Caki2 (cell line): ENCODE results near the gene CCR5AS.
"Not testable (repeated sequence)": the region's sequence is repeated elsewhere in the genome, so short reads cannot be mapped to it uniquely, and the experiment has no call there.

ENCODE experiments used
- DNase-seq: peaks from one replicate; pipeline ENCODE4 v3.0.0-alpha.2; 2015; ENCODE audit warnings: low read depth
- in situ Hi-C: cut with HindIII; loops from 2 replicates; pipeline ENCODE4 v1.10.0; 2016; ENCODE audit warnings: low sequenced_read_pairs, low pct_unique_long_range_greater_than_20kb, mixed read lengths

Gene CCR5AS

DNA sequence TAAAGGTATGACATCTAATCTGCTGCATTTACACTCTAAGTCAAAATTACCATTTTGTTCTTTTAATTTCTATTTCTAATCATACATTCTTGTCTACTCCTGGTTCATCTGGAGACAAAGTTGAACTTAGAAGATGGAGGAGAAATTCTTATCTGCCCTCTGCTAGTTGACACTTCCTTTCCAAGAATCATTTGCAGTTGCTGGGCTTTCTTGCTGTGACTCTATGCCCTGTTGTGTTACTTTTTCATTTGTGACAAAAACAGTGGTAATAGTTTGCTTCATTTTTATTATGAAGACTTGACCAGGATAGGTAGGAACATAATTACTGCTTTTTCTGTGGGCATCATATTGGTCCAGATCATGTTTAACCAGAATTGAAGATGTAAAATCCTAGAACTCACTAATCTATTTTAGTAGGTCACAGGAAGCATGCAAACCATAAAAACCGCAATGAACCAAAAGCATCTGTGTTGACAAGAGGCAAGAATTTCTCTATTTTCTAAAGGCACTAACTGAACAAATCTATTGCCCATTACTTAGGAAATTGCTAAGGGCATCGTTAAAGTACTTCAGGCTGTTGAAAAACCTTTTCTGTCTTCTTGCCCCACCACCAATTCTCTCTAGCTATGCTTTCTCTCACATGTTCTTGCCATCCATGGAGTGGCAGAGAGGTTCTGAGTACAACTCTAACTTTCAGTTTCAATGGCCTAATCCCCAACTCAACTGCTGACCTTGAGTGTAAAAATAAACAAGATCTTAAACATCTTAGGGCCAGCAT lies 57.2 kb downstream of the CCR5AS start:
- no peak for DNase-seq
- in situ Hi-C loops, result no loop called here

GRCh38 chr3:46348823-46349482 lies 57.9 kb downstream of the CCR5AS start:
- in situ Hi-C loops, result no loop called here
- DNase-seq, result no peak

- DNase-seq, result no peak
- in situ Hi-C loops, result no loop called here
Measured at GRCh38 chr3:46344476-46344875, 62.4 kb downstream of the CCR5AS start.

GRCh38 chr3:46338840-46339239 lies 68.0 kb downstream of the CCR5AS start:
- DNase-seq, result no peak
- in situ Hi-C loops, result no loop called here

DNA sequence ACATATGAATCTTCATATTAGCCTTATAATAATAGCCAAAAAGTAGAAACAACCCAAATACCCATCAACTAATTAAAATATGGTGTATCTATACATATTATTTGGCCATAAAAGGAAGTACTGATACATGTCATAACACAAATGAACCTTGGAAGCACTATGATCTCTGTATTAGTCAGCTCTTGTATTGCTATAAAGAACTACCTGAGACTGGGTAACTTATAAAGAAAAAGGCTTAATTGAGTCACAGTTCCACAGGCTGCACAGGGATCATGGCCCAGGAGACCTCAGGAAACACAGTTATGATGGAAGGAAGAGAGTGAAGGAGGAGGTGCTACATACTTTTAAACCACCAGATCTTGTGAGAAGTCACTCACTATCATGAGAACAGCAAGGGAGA lies 69.0 kb downstream of the CCR5AS start:
- in situ Hi-C loops, result no loop called here
- DNase-seq, result no peak

- no peak for DNase-seq
- in situ Hi-C loops, result no loop called here
Measured at GRCh38 chr3:46335541-46335940, 71.3 kb downstream of the CCR5AS start.

DNA sequence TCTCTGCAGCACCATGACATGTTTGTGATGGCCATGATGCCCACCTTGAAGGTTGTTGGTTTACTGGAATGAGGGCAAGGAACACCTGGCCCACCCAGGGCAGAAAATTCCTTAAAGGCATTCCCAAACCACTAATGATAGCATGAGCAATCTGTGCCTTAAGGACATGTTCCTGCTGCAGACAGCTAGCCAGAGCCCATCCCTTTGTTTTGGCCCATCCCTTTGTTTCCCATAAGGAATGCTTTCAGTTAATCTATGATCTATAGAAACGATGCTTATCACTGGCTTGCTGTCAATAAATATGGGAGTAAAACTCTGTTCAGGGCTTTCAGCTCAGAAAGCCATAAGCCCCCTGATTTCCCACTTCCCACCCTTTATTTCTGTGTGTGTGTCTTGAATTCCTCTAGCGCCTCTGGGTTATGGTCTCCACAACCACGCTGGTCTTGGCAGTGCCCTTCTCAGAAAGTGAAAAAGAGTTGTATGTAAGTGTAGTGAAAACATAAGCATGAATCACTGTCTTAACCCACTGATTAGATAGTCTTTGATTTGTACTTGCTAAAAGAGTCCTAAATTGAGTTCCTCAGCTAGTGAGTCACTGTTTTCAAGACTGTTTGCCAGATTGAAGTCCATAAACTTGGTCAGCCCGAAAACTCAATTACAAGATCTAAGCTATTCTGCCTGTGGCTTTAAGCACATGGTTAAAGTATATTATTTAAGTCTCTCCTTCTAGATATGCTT lies 72.0 kb downstream of the CCR5AS start:
- in situ Hi-C loops, result no loop called here
- no peak for DNase-seq

DNA sequence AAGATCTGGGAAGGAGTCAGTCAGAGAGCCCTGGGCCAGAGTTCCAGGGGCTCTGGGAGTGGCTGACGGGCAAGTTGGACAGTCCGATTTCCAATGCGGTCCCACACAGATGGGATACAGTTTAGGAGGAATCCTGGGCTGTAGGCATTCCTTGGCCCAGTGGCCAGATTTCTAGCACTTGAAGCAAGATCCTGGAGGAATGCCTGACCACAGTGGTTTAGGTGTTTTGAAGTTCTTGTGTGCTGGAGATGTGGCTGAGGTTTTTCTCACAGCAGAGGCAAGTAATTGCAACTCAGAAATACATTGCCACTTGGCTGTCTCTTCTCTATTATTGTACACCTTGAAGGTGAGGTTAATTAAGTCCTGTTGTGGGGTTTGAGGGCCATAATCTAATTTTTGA lies 76.2 kb downstream of the CCR5AS start:
- DNase-seq, result not testable (repeated sequence)

DNA sequence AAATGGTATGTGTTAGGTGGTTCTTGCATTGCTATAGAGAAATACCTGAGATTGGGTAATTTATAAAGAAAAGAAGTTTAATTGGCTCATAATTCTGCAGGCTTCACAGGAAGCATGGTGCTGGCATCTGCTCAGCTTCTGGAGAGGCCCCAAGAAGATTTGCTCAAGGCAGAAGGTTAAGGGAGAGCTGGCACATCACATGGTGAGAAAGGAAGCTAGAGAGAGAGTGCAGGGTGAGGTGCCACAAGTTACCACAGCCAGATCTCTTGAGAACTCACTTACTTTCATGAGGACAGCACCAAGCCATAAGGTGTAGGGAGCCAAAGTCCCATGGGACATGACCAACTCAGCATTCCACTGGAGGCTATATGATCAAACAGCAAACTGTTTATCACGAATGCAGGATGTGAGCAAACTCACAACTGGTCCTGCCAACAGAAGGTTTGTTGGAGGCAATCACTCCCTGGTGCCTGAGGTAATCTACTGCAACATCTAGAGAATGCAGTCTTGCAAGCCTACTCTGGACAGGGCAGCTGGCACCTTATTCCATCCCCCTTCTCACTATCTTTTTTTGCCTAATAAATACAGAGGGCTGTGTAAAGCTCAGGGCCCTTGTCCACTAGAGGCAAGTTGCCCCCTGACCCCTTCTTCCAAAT lies 81.1 kb downstream of the CCR5AS start:
- no peak for DNase-seq

More for the DNA sequence above, 76.2 kb downstream of the CCR5AS start:
- in situ Hi-C loops, result not testable (repeated sequence)

DNA sequence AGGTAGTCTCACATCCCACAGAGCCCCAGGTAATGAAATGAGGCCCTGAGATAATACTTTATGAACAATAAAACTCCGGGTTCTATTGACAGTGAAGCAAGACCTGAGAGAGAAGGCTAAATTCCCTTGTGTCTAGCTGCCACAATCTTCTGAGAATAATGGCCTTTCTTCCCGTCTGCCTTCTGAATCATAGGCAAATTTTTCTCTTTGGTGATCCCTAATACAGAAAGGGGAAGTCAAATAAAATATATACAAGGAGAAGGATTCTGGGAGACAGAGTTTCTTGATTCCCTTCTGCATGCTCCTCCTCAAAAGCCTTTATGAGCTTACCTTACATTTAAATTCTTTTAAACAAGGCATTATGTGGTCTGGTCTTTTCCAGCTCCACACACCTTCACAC lies 82.8 kb downstream of the CCR5AS start:
- no peak for DNase-seq
- in situ Hi-C loops, result no loop called here

More for the DNA sequence above, 81.1 kb downstream of the CCR5AS start:
- in situ Hi-C loops, result no loop called here

DNA sequence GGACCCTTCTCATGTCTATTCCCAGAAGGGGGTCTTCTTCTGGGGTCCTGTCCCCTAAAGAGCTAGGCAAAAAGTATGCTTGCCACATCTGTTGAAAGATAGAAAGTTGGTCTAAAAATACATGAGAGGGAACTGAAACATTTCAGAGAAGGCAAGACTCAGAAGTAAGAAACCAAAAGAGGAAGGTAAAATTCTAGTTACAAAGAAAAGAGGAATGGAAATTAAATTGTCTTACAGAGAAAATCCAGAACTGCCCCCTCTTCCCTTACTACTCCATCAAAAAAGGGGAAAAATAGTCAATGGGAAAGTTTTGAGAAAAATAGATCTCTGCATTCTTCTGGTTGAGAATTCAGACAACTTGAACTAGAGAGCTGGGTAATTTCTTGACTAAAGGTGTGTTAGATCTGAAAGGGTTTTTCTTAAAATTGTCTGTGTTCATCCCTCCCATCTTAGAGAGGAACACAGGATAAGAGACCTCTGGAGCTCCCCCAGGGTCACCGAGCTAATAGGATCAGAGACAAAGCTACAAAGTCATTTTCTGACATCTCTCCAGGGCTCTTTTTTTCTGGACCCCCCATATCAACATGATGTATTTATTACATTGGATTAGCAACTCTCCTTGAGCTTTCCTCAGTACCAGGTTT lies 85.3 kb downstream of the CCR5AS start:
- DNase-seq, result no peak
- in situ Hi-C loops, result no loop called here

GRCh38 chr3:46318207-46318927 lies 88.5 kb downstream of the CCR5AS start:
- DNase-seq, result no peak
- in situ Hi-C loops, result no loop called here

- no peak for DNase-seq
- in situ Hi-C loops, result no loop called here
Measured at GRCh38 chr3:46316206-46316605, 90.7 kb downstream of the CCR5AS start.

- in situ Hi-C loops, result no loop called here
Measured at GRCh38 chr3:46314517-46314916, 92.3 kb downstream of the CCR5AS start.

More at GRCh38 chr3:46314517-46314916, 92.3 kb downstream of the CCR5AS start:
- DNase-seq, result no peak
